Activated CD4-positive, alpha-beta T cell treated with anti-CD3 and anti-CD28 coated beads, Interleukin-2, amount 10 ng/mL, durations not matched to agents 24 days and 14 days (primary cell): ENCODE results near the gene RAVER1. TPM values are rescaled to one million over a fixed set of nuclear protein-coding genes. Genes with fewer than 3 reads are reported as not detected.

ENCODE experiments used
- DNase-seq: peaks from one replicate; pipeline ENCODE4 v3.0.0; 2022
- H3K27ac Mint-ChIP-seq: one replicate; pipeline ENCODE4 v1.8.0; 2022; ENCODE audit warnings: mild to moderate bottlenecking, mixed read lengths
- H3K27me3 Mint-ChIP-seq: one replicate; pipeline ENCODE4 v1.8.0; 2022; ENCODE audit warnings: mixed read lengths
- H3K36me3 Mint-ChIP-seq: one replicate; pipeline ENCODE4 v1.8.0; 2022; ENCODE audit warnings: low read depth, mild to moderate bottlenecking, mixed read lengths
- H3K4me1 Mint-ChIP-seq: one replicate; pipeline ENCODE4 v1.8.0; 2021; ENCODE audit warnings: mixed read lengths
- H3K4me3 Mint-ChIP-seq: one replicate; pipeline ENCODE4 v1.8.0; 2022; ENCODE audit warnings: mild to moderate bottlenecking, moderate library complexity, mixed read lengths
- H3K9me3 Mint-ChIP-seq: one replicate; pipeline ENCODE4 v1.8.0; 2021; ENCODE audit warnings: mixed read lengths
- intact Hi-C: fragments of 100-400 bp; cut with micrococcal nuclease; formaldehyde crosslinking; loops from one replicate; pipeline ENCODE4 v1.15.1; 2023
- total RNA-seq: library from RNA; stranded (reverse); gene quantifications from 2 replicates; pipeline ENCODE4 v1.2.3, GENCODE V29; 2022

RAVER1 gene
- total RNA-seq, 1 donor from 2014 or later: 96.1 TPM

DNA sequence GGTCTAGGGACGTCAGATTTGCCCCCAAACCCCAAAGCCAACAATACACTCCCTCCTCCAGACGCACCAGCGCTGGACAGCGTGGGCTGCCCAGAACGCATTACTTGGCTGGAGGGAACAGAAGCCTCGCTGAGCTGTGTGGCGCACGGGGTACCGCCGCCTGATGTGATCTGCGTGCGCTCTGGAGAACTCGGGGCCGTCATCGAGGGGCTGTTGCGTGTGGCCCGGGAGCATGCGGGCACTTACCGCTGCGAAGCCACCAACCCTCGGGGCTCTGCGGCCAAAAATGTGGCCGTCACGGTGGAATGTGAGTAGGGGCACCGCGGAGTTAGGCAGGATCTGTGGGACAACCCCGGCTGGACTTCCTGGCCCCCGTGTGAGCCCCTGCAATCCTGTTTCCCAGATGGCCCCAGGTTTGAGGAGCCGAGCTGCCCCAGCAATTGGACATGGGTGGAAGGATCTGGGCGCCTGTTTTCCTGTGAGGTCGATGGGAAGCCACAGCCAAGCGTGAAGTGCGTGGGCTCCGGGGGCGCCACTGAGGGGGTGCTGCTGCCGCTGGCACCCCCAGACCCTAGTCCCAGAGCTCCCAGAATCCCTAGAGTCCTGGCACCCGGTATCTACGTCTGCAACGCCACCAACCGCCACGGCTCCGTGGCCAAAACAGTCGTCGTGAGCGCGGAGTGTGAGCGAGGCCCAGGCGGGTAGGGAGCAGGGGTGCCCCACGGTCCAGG lies 39.5 kb downstream of the RAVER1 start:
- Mint-ChIP-seq H3K27me3 (peaks cover 46% of the 10 kb centered on the region), H3K9me3 (no peaks in the 10 kb centered on the region), H3K4me3 (no peak overlapping the region), H3K36me3 (peaks cover 4% of the 10 kb centered on the region), H3K4me1 (peaks cover 47% of the 10 kb centered on the region), H3K27ac (no peak overlapping the region)
- intact Hi-C loops: loop anchor here (5.0 kb wide), 2 partner anchors 218 to 273 kb away; partner anchors contain the start of genes CDKN2D and KRI1
- no peak for DNase-seq

- intact Hi-C loops: loop anchor here (5.0 kb wide), 2 partner anchors 219 to 274 kb away; partner anchors contain the start of genes CDKN2D and KRI1
- Mint-ChIP-seq H3K36me3 (peaks cover 4% of the 10 kb centered on the region), H3K9me3 (no peaks in the 10 kb centered on the region), H3K4me1 (peaks cover 52% of the 10 kb centered on the region), H3K27ac (peak overlapping the region; percentile 31), H3K4me3 (peak overlapping the region; percentile 88), H3K27me3 (peaks cover 51% of the 10 kb centered on the region)
- DNase-seq: peak; percentile 69
Measured at GRCh38 chr19:10292789-10293636, 40.3 kb downstream of the RAVER1 start.

DNA sequence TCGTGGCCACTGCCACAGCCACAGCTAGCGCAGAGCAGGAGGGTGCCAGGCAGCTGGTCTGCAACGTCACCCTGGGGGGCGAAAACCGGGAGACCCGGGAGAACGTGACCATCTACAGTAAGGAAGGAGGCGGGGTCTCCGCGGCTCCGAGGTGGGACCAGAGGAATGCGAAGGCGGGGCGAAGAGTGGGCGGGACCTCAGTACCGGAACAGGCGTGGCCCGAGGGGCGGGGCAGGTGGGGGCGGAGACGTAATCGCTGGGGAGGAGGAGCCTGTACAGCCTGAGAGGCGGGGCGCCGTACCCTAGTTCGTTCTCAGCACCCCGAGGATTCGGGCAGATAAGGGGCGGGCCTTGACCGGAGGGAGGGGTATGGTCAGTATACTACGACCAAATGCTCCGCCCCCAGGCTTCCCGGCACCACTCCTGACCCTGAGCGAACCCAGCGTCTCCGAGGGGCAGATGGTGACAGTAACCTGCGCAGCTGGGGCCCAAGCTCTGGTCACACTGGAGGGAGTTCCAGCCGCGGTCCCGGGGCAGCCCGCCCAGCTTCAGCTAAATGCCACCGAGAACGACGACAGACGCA lies 41.0 kb downstream of the RAVER1 start:
- intact Hi-C loops: loop anchor here (5.0 kb wide), 2 partner anchors 220 to 275 kb away; partner anchors contain the start of genes CDKN2D and KRI1
- Mint-ChIP-seq H3K4me1 (peaks cover 59% of the 10 kb centered on the region), H3K27me3 (peaks cover 54% of the 10 kb centered on the region), H3K4me3 (peak overlapping the region; percentile 88), H3K9me3 (no peaks in the 10 kb centered on the region), H3K36me3 (peaks cover 4% of the 10 kb centered on the region), H3K27ac (peak overlapping the region; percentile 43)
- peak; percentile 92 for DNase-seq

DNA sequence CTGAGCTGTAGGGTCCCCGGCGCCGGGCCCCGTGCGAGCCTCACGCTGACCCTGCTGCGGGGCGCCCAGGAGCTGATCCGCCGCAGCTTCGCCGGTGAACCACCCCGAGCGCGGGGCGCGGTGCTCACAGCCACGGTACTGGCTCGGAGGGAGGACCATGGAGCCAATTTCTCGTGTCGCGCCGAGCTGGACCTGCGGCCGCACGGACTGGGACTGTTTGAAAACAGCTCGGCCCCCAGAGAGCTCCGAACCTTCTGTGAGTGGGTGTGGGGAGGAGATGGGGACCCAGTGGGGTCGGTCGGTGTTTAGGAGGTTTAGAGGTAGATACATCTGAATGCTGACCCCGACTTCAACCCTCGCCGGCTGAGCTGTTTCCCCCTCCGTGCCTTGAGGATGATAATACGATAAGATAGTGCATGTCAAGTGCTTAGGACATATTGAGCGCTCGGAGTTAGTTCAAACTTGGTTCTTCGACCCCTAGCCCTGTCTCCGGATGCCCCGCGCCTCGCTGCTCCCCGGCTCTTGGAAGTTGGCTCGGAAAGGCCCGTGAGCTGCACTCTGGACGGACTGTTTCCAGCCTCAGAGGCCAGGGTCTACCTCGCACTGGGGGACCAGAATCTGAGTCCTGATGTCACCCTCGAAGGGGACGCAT lies 41.6 kb downstream of the RAVER1 start:
- peaks cover 63% of the 10 kb centered on the region for H3K4me1 Mint-ChIP-seq
- no peak for DNase-seq
- intact Hi-C loops: loop anchor here (5.0 kb wide), 2 partner anchors 221 to 276 kb away; partner anchors contain the start of genes CDKN2D and KRI1
- H3K27ac Mint-ChIP-seq: peak overlapping the region; percentile 43
- no peaks in the 10 kb centered on the region for H3K9me3 Mint-ChIP-seq
- peak overlapping the region; percentile 88 for H3K4me3 Mint-ChIP-seq
- peaks cover 53% of the 10 kb centered on the region for H3K27me3 Mint-ChIP-seq
- peaks cover 4% of the 10 kb centered on the region for H3K36me3 Mint-ChIP-seq

DNA sequence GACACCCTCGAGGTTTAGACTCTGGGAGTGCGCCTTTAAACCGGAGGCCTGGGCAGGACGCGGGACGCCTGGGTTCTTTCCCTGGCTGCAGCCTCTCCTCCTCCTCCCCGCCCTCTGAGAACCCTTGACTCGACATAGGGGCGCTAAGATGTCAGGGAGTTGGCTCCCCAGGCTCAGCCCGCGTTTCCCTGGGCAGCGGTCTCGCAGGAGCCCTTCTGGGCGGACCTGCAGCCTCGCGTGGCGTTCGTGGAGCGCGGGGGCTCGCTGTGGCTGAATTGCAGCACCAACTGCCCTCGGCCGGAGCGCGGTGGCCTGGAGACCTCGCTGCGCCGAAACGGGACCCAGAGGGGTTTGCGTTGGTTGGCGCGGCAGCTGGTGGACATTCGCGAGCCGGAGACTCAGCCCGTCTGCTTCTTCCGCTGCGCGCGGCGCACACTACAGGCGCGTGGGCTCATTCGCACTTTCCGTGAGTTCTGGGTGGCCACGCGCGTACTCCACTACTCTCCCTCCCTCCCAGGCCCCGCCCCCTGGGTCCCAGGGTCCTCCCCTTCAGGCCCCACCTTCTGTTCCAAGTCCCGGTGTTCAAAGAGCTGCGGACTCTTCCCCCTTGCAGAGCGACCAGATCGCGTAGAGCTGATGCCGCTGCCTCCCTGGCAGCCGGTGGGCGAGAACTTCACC lies 42.3 kb downstream of the RAVER1 start:
- Mint-ChIP-seq H3K4me1 (peaks cover 70% of the 10 kb centered on the region), H3K27ac (peak overlapping the region; percentile 78), H3K9me3 (no peaks in the 10 kb centered on the region), H3K27me3 (peaks cover 52% of the 10 kb centered on the region), H3K36me3 (peaks cover 11% of the 10 kb centered on the region), H3K4me3 (peak overlapping the region; percentile 88)
- DNase-seq: peak; percentile 88
- intact Hi-C loops: loop anchor here (1.0 to 5.0 kb wide), 3 partner anchors 21 to 276 kb away; partner anchors contain the start of genes CDKN2D and KRI1

DNA sequence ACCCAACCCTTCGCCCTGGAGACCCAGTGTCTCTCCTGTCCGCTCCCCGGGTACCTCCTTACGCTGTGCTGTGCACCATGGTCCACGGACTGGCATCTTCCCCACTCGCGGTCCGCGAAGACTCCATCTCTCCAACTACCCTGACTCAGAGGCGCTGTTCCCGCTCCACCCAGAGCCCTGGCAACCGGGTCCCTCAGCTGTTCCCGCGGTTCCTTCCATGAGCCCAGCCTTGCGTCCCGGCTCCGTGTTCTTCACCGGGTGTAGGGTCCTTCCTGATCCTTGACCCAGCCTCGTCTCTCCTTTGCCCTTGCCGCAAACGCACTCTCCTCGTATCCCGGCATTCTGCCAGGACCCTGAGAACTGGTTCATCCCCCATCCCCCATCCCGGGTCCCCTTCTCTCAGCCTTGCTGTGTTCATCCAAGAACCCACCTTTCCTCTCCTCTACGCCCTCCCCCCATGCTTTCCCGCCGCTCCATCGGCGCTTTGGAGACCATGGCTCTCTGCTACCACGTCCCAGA lies 42.9 kb downstream of the RAVER1 start:
- intact Hi-C loops: loop anchor here (1.0 to 5.0 kb wide), 3 partner anchors 20 to 277 kb away; partner anchors contain the start of genes CDKN2D and KRI1
- Mint-ChIP-seq H3K36me3 (peaks cover 14% of the 10 kb centered on the region), H3K4me1 (peaks cover 70% of the 10 kb centered on the region), H3K27me3 (peaks cover 47% of the 10 kb centered on the region), H3K27ac (peak overlapping the region; percentile 78), H3K9me3 (no peaks in the 10 kb centered on the region), H3K4me3 (peak overlapping the region; percentile 88)
- peak; percentile 74 for DNase-seq

DNA sequence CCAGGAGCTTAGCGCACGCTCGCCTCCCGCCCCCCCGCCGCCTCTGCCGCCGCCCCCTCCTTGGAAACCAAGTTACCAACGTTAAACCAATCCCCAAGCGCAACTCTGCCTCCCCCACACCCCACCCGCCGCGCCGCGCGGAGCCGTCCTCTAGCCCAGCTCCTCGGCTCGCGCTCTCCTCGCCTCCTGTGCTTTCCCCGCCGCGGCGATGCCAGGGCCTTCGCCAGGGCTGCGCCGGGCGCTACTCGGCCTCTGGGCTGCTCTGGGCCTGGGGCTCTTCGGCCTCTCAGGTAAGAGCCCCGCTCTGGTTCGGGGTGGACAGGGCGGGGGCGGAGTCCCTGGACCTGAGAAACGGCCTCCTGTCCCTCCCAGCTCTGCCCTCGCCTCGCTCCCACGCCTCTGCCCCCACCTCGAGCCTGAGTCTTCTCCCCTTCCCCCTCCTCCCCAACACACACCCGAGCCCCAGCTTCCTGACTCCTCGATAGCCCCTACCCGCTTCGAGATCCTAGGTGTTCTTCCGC lies 43.4 kb downstream of the RAVER1 start, which contains the start of gene ICAM5:
TSS of gene ICAM5 (plus strand) at position 117 of the 521 bp plus-strand sequence. CDS start at position 209, 92 bp downstream.
- Mint-ChIP-seq H3K4me3 (peak within 1 kb of the TSS; percentile 88), H3K4me1 (peaks cover 75% of the 10 kb centered on the region), H3K36me3 (peaks cover 19% of the 10 kb centered on the region), H3K27me3 (peaks cover 46% of the 10 kb centered on the region), H3K9me3 (no peaks in the 10 kb centered on the region), H3K27ac (peak within 1 kb of the TSS; percentile 78)
- intact Hi-C loops: loop anchor here (1.0 to 5.0 kb wide), 3 partner anchors 20 to 277 kb away; partner anchors contain the start of genes CDKN2D and KRI1
- peak; percentile 81 for DNase-seq

DNA sequence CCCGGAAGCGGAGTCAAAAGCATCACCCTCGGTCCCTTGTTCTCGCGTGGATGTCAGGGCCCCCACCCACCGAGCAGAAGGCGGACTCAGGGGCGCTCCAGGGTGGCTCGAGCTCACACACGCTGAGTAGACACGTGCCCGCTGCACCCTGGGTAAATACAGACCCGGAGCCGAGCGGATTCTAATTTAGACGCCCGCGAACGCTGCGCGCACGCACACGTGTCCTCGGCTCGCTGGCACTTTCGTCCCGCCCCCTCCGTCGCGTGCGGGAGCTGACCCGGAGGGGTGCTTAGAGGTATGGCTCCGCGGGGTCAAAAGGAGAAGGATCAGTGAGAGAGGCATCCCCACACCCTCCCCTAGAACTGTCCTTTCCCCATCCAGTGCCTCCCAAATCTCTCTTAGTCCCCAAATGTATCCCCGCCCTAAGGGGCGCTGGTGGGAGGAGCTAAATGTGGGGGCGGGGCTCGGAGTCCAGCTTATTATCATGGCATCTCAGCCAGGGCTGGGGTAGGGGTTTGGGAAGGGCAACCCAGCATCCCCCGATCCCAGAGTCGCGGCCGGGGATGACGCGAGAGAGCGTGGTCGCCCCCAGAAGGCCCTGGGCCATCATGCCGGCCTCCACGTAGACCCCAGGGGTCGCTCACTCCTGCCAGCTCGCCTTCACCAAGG lies 44.0 kb downstream of the RAVER1 start:
- peak overlapping the region; percentile 88 for H3K4me3 Mint-ChIP-seq
- intact Hi-C loops: no loop called here

GRCh38 chr19:10288662-10289166 lies 44.6 kb downstream of the RAVER1 start:
- Mint-ChIP-seq H3K4me1 (peaks cover 72% of the 10 kb centered on the region), H3K27ac (peak overlapping the region; percentile 66), H3K27me3 (peaks cover 41% of the 10 kb centered on the region), H3K4me3 (peak overlapping the region; percentile 88), H3K9me3 (no peaks in the 10 kb centered on the region), H3K36me3 (peaks cover 26% of the 10 kb centered on the region)
- peak; percentile 82 for DNase-seq
- intact Hi-C loops: no loop called here

More for the DNA sequence above, 44.0 kb downstream of the RAVER1 start:
- peaks cover 42% of the 10 kb centered on the region for H3K27me3 Mint-ChIP-seq
- H3K4me1 Mint-ChIP-seq: peaks cover 73% of the 10 kb centered on the region
- H3K36me3 Mint-ChIP-seq: peaks cover 22% of the 10 kb centered on the region
- H3K9me3 Mint-ChIP-seq: no peaks in the 10 kb centered on the region
- peak overlapping the region; percentile 66 for H3K27ac Mint-ChIP-seq
- peak; percentile 88 for DNase-seq

DNA sequence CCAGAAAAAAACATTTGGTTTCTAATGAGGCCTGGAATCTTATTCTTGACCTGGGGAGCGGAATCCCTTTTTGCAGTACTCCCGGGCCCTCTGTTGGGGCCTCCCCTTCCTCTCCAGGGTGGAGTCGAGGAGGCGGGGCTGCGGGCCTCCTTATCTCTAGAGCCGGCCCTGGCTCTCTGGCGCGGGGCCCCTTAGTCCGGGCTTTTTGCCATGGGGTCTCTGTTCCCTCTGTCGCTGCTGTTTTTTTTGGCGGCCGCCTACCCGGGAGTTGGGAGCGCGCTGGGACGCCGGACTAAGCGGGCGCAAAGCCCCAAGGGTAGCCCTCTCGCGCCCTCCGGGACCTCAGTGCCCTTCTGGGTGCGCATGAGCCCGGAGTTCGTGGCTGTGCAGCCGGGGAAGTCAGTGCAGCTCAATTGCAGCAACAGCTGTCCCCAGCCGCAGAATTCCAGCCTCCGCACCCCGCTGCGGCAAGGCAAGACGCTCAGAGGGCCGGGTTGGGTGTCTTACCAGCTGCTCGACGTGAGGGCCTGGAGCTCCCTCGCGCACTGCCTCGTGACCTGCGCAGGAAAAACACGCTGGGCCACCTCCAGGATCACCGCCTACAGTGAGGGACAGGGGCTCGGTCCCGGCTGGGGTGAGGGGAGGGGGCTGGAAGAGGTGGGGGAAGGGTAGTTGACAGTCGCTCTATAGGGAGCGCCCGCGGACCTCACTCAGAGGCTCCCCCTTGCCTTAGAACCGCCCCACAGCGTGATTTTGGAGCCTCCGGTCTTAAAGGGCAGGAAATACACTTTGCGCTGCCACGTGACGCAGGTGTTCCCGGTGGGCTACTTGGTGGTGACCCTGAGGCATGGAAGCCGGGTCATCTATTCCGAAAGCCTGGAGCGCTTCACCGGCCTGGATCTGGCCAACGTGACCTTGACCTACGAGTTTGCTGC lies 46.3 kb downstream of the RAVER1 start, which contains the start of gene ICAM4:
TSS of gene ICAM4 (plus strand) at position 153 of the 935 bp plus-strand sequence. CDS start at position 211, 58 bp downstream.
- intact Hi-C loops: loop anchor here (1.0 kb wide), 2 partner anchors 8 to 17 kb away; no protein-coding TSS in a partner anchor
- peak within 1 kb of the TSS; percentile 67 for H3K4me3 Mint-ChIP-seq
- H3K27me3 Mint-ChIP-seq: peaks cover 30% of the 10 kb centered on the region
- no peaks in the 10 kb centered on the region for H3K9me3 Mint-ChIP-seq
- peaks cover 59% of the 10 kb centered on the region for H3K4me1 Mint-ChIP-seq
- H3K36me3 Mint-ChIP-seq: peaks cover 35% of the 10 kb centered on the region
- H3K27ac Mint-ChIP-seq: peak within 1 kb of the TSS; percentile 26
- peak; percentile 88 for DNase-seq
